IMR-90 (cell line): Measurements from ENCODE around the gene PRDX4.

Source experiments
- BHLHE40 ChIP-seq: fragments of 150-350 bp; IDR thresholded peaks from 2 replicates; pipeline ENCODE4 v1.6.1; 2016; ENCODE audit warnings: mild to moderate bottlenecking, low read depth, low read length
- CHD1 ChIP-seq: IDR thresholded peaks from 2 replicates; pipeline ENCODE4 v1.6.1; 2012; ENCODE audit warnings: low read depth, low read length, improper control_type of control experiment
- FOS ChIP-seq: fragments of 150-350 bp; IDR thresholded peaks from 2 replicates; pipeline ENCODE4 v1.6.1; 2016; ENCODE audit warnings: low read depth, low read length
- MAFK ChIP-seq: IDR thresholded peaks from 2 replicates; pipeline ENCODE4 v1.6.1; 2012; ENCODE audit warnings: low read depth, low read length, improper control_type of control experiment
- MAZ ChIP-seq: IDR thresholded peaks from 2 replicates; pipeline ENCODE4 v1.6.1; 2012; ENCODE audit warnings: low read depth, mild to moderate bottlenecking, low read length, improper control_type of control experiment, moderate library complexity, borderline replicate concordance
- MXI1 ChIP-seq: IDR thresholded peaks from 2 replicates; pipeline ENCODE4 v1.6.1; 2012; ENCODE audit warnings: low read depth, mild to moderate bottlenecking, low read length, moderate library complexity, borderline replicate concordance
- POLR2A ChIP-seq: IDR thresholded peaks from 2 replicates; pipeline ENCODE4 v1.6.1; 2012; ENCODE audit warnings: mild to moderate bottlenecking, low read depth, low read length
- RAD21 ChIP-seq: IDR thresholded peaks from 2 replicates; pipeline ENCODE4 v1.6.1; 2012; ENCODE audit warnings: low read length, improper control_type of control experiment
- RCOR1 ChIP-seq: IDR thresholded peaks from 2 replicates; pipeline ENCODE4 v1.6.1; 2012; ENCODE audit warnings: mild to moderate bottlenecking, low read length, improper control_type of control experiment; ENCODE audit not compliant: insufficient replicate concordance
- USF2 ChIP-seq: fragments of 150-350 bp; IDR thresholded peaks from 2 replicates; pipeline ENCODE4 v1.6.1; 2017; ENCODE audit warnings: mild to moderate bottlenecking, antibody characterized with exemption, low read length, low read depth
- TF ChIP-seq, protein P1 (sequence below): conservative IDR thresholded peaks from 2 replicates; pipeline ENCODE4 v1.5.1; 2012; ENCODE audit warnings: mild to moderate bottlenecking, low read depth, low read length, improper control_type of control experiment

GRCh38 chrX:23667239-23668177 lies at the start of gene PRDX4:
- TF ChIP-seq MAFK (no peak), BHLHE40 (0 out of 2 replicates have a peak, but pooled peaks have one; percentile 9), POLR2A (peak; percentile 65), CHD1 (no peak), MXI1 (peak; percentile 55; the same call in 1 of the 2 replicates), RCOR1 (no peak), RAD21 (no peak), USF2 (peak; percentile 81), MAZ (peak; percentile 51; the same call in 1 of the 2 replicates), FOS (no peak)
- TF ChIP-seq, protein P1, sequence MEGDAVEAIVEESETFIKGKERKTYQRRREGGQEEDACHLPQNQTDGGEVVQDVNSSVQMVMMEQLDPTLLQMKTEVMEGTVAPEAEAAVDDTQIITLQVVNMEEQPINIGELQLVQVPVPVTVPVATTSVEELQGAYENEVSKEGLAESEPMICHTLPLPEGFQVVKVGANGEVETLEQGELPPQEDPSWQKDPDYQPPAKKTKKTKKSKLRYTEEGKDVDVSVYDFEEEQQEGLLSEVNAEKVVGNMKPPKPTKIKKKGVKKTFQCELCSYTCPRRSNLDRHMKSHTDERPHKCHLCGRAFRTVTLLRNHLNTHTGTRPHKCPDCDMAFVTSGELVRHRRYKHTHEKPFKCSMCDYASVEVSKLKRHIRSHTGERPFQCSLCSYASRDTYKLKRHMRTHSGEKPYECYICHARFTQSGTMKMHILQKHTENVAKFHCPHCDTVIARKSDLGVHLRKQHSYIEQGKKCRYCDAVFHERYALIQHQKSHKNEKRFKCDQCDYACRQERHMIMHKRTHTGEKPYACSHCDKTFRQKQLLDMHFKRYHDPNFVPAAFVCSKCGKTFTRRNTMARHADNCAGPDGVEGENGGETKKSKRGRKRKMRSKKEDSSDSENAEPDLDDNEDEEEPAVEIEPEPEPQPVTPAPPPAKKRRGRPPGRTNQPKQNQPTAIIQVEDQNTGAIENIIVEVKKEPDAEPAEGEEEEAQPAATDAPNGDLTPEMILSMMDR = no peak
